Activated B cell treated with CpG ODN at 0.5 μM for 24 hours (primary cell): Measurements from ENCODE around the gene TRUB2. TPM values are rescaled to one million over a fixed set of nuclear protein-coding genes. Genes with fewer than 3 reads are reported as not detected.

ENCODE experiments used
- ATAC-seq: fragments of 200-7000 bp; cut with Tn5 transposase; one replicate; pipeline ENCODE4 v1.10.0; 2021; ENCODE audit warnings: low read depth, mild to moderate bottlenecking, moderate library complexity
- CTCF ChIA-PET: fragments of 350-600 bp; sonication (Branson Sonifier 250); formaldehyde crosslinking; loops from one replicate; lab custom pipeline; 2021; ENCODE audit warnings: antibody characterized with exemption; lab: Charles Lee
- POLR2A ChIA-PET: fragments of 350-600 bp; sonication (Branson Sonifier 250); formaldehyde crosslinking; loops from one replicate; lab custom pipeline; 2021; ENCODE audit warnings: antibody characterized with exemption; lab: Charles Lee
- DNase-seq: peaks from one replicate; pipeline ENCODE4 v3.0.0; 2022
- H3K27ac Mint-ChIP-seq: one replicate; pipeline ENCODE4 v1.8.0; 2020; ENCODE audit warnings: mixed read lengths
- H3K27me3 Mint-ChIP-seq: one replicate; pipeline ENCODE4 v1.8.0; 2021; ENCODE audit warnings: mixed read lengths
- H3K36me3 Mint-ChIP-seq: one replicate; pipeline ENCODE4 v1.8.0; 2021; ENCODE audit warnings: low read depth, mixed read lengths
- H3K4me1 Mint-ChIP-seq: one replicate; pipeline ENCODE4 v1.8.0; 2021; ENCODE audit warnings: mixed read lengths
- H3K4me3 Mint-ChIP-seq: one replicate; pipeline ENCODE4 v1.8.0; 2020; ENCODE audit warnings: mild to moderate bottlenecking, mixed read lengths
- H3K9me3 Mint-ChIP-seq: one replicate; pipeline ENCODE4 v1.8.0; 2020; ENCODE audit warnings: mixed read lengths
- CTCF ChIP-seq: fragments of 200-600 bp; IDR thresholded peaks from one replicate; pipeline ENCODE4 v1.8.0; 2022; ENCODE audit warnings: antibody characterized with exemption, mild to moderate bottlenecking
- intact Hi-C: fragments of 100-400 bp; cut with micrococcal nuclease; formaldehyde crosslinking; loops from one replicate; pipeline ENCODE4 v1.15.1; 2024
- total RNA-seq: library from RNA; stranded (reverse); gene quantifications from 2 replicates; pipeline ENCODE4 v1.2.3, GENCODE V29; 2022

The TRUB2 gene
- total RNA-seq, 1 donor from 2014 or later = 32.6 TPM

GRCh38 chr9:128271512-128271911 is 50.7 kb downstream of the TRUB2 start:
- H3K9me3 Mint-ChIP-seq = no peaks in the 10 kb centered on the region
- ATAC-seq (no peak), DNase-seq (no peak)
- CTCF ChIA-PET = no interaction called here
- no peak overlapping the region for H3K27ac Mint-ChIP-seq
- TF ChIP-seq CTCF = no peak
- intact Hi-C loops = loop anchor here (10.0 kb wide), 1 partner anchor 283 kb away; the partner anchor contains the start of gene SPTAN1
- POLR2A ChIA-PET = no interaction called here
- peaks cover 41% of the 10 kb centered on the region for H3K36me3 Mint-ChIP-seq
- peaks cover 16% of the 10 kb centered on the region for H3K4me1 Mint-ChIP-seq
- H3K27me3 Mint-ChIP-seq = no peaks in the 10 kb centered on the region
- H3K4me3 Mint-ChIP-seq = no peak overlapping the region

GRCh38 chr9:128271112-128271511 is 51.1 kb downstream of the TRUB2 start:
- Mint-ChIP-seq H3K4me1 (peaks cover 12% of the 10 kb centered on the region), H3K27ac (no peak overlapping the region), H3K9me3 (no peaks in the 10 kb centered on the region), H3K27me3 (no peaks in the 10 kb centered on the region), H3K4me3 (no peak overlapping the region), H3K36me3 (peaks cover 41% of the 10 kb centered on the region)
- intact Hi-C loops = loop anchor here (10.0 kb wide), 1 partner anchor 284 kb away; the partner anchor contains the start of gene SPTAN1
- TF ChIP-seq CTCF = no peak
- ATAC-seq = no peak
- no peak for DNase-seq
- POLR2A ChIA-PET = no interaction called here
- CTCF ChIA-PET = no interaction called here

- no peak overlapping the region for H3K27ac Mint-ChIP-seq
- POLR2A ChIA-PET = no interaction called here
- H3K4me1 Mint-ChIP-seq = no peaks in the 10 kb centered on the region
- no peak overlapping the region for H3K4me3 Mint-ChIP-seq
- peaks cover 49% of the 10 kb centered on the region for H3K36me3 Mint-ChIP-seq
- intact Hi-C loops = no loop called here
- CTCF ChIA-PET = no interaction called here
- DNase-seq = no peak
- no peaks in the 10 kb centered on the region for H3K9me3 Mint-ChIP-seq
- no peaks in the 10 kb centered on the region for H3K27me3 Mint-ChIP-seq
- no peak for ATAC-seq
- no peak for TF ChIP-seq CTCF
These were observed 55.2 kb downstream of the TRUB2 start for GRCh38 chr9:128266868-128267590.

- intact Hi-C loops = no loop called here
- H3K36me3 Mint-ChIP-seq = peaks cover 56% of the 10 kb centered on the region
- ATAC-seq = no peak
- ChIA-PET POLR2A (no interaction called here), CTCF (interaction anchor here (1.0 kb wide), 1 partner anchor 10 kb away, joined by 3 read pairs; no protein-coding TSS in a partner anchor)
- H3K27me3 Mint-ChIP-seq = no peaks in the 10 kb centered on the region
- H3K9me3 Mint-ChIP-seq = no peaks in the 10 kb centered on the region
- H3K4me3 Mint-ChIP-seq = no peak overlapping the region
- no peak overlapping the region for H3K27ac Mint-ChIP-seq
- DNase-seq = no peak
- no peak for TF ChIP-seq CTCF
- H3K4me1 Mint-ChIP-seq = no peaks in the 10 kb centered on the region
These were observed 56.8 kb downstream of the TRUB2 start for GRCh38 chr9:128265348-128265847.

- intact Hi-C loops = no loop called here
- no peak for DNase-seq
- ChIA-PET CTCF (no interaction called here), POLR2A (no interaction called here)
- no peak for ATAC-seq
- H3K27ac Mint-ChIP-seq = no peak overlapping the region
- TF ChIP-seq CTCF = no peak
- no peaks in the 10 kb centered on the region for H3K9me3 Mint-ChIP-seq
- no peak overlapping the region for H3K4me3 Mint-ChIP-seq
- H3K36me3 Mint-ChIP-seq = peaks cover 64% of the 10 kb centered on the region
- no peaks in the 10 kb centered on the region for H3K4me1 Mint-ChIP-seq
- H3K27me3 Mint-ChIP-seq = no peaks in the 10 kb centered on the region
These were observed 59.6 kb downstream of the TRUB2 start for GRCh38 chr9:128262687-128263086.
